ENCODE data around the gene KCNA1.

Gene KCNA1

DNA sequence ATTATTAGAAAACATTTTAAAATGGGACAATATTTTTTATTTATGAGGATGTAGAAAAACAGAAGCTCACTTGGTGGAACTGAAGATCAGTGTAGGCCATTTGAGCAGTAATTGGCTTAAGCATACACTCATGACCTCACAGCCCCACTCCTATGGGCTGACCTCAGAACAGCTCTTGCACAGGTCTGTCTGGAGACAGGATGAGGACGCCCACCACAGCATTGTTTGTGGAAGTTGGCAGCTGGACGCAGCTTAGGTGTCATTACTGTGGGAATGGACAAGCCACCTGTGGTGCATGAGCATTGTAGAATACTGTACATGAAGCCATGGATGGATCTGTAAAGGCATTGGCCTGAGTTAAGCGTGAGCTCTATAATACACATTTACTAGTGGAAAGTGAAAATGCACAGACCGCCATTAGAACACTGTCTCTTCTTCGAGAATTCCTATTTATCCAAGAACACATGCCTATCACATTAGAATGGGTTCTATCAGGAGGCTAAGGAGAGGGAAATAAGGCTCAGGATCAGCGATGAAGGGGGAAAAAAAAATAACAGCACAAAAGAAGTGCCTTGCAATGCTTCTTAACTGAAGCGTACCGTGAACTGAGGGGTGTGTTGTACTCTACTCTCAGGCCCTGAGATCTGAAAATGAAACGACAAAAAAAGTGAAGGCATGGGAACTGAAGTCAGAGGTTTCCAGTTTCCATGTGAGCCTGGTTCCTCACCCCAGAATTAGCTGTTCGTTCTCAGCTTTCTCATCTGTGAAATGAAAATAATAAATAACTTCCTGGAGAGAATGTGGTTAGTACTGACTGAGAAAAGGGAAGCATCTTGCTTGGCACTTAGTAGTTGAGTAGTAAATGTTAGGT is 33.6 kb downstream of the KCNA1 start:
- Histone ChIP-seq H3K4me2 (ENCODE audit: low read length) (no peak overlapping the region), H2AFZ (ENCODE audit: low read length) (no peak overlapping the region), H3K4me3 (ENCODE audit: low read depth, low read length, poor library complexity, severe bottlenecking) (no peak overlapping the region), H3K9ac (ENCODE audit: low read length) (no peak overlapping the region), H3K36me3 (ENCODE audit: insufficient read depth, low read length) (no peaks in the 10 kb centered on the region), H3K27ac (ENCODE audit: low read depth, low read length, poor library complexity, severe bottlenecking) (no peak overlapping the region), H3K79me2 (ENCODE audit: insufficient read depth, low read length) (no peaks in the 10 kb centered on the region), H3K9me3 (ENCODE audit: low read length) (no peaks in the 10 kb centered on the region), H3K4me1 (ENCODE audit: insufficient read depth, low read length, severe bottlenecking) (no peaks in the 10 kb centered on the region), H3F3A (ENCODE audit: insufficient read depth, low read length) (no peaks in the 10 kb centered on the region), H4K20me1 (ENCODE audit: insufficient read depth, low read length) (no peaks in the 10 kb centered on the region), H3K9me2 (ENCODE audit: low read depth, low read length) (no peaks in the 10 kb centered on the region), H3K27me3 (ENCODE audit: insufficient read depth, low read length) (0 out of 2 replicates have a peak, but pooled peaks cover 6% of the 10 kb centered on the region)
- TF ChIP-seq EZH2 (IDR thresholded peaks at IDR 0.05; ENCODE audit: borderline replicate concordance, low read length), result no peak
- TF ChIP-seq, protein P1, sequence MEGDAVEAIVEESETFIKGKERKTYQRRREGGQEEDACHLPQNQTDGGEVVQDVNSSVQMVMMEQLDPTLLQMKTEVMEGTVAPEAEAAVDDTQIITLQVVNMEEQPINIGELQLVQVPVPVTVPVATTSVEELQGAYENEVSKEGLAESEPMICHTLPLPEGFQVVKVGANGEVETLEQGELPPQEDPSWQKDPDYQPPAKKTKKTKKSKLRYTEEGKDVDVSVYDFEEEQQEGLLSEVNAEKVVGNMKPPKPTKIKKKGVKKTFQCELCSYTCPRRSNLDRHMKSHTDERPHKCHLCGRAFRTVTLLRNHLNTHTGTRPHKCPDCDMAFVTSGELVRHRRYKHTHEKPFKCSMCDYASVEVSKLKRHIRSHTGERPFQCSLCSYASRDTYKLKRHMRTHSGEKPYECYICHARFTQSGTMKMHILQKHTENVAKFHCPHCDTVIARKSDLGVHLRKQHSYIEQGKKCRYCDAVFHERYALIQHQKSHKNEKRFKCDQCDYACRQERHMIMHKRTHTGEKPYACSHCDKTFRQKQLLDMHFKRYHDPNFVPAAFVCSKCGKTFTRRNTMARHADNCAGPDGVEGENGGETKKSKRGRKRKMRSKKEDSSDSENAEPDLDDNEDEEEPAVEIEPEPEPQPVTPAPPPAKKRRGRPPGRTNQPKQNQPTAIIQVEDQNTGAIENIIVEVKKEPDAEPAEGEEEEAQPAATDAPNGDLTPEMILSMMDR (IDR thresholded peaks at IDR 0.05; ENCODE audit: low read length), result no peak

DNA sequence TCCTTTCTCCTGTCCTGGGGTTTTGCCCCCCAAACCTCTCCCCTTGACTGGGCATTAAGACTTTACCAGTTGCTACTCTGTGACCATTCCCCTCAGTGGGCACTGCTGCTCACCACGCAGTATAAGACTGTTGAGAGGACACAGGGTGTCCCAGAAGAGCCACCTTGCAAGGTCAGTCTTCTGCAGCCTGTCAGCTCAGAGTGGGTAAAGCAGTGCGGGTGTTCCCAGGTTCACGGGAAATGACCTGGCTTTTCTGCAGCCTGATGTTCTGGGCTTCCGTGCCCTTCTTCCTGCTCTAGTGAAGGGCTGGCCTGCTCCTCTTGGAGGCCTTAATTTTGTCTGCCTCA is 34.2 kb downstream of the KCNA1 start:
- Histone ChIP-seq H3K9ac (ENCODE audit: low read length) (no peak overlapping the region), H3F3A (ENCODE audit: insufficient read depth, low read length) (no peaks in the 10 kb centered on the region), H3K4me3 (ENCODE audit: low read depth, low read length, poor library complexity, severe bottlenecking) (no peak overlapping the region), H3K9me2 (ENCODE audit: low read depth, low read length) (no peaks in the 10 kb centered on the region), H3K27ac (ENCODE audit: low read depth, low read length, poor library complexity, severe bottlenecking) (no peak overlapping the region), H3K27me3 (ENCODE audit: insufficient read depth, low read length) (0 out of 2 replicates have a peak, but pooled peaks cover 6% of the 10 kb centered on the region), H3K4me2 (ENCODE audit: low read length) (no peak overlapping the region), H3K4me1 (ENCODE audit: insufficient read depth, low read length, severe bottlenecking) (no peaks in the 10 kb centered on the region), H3K9me3 (ENCODE audit: low read length) (no peaks in the 10 kb centered on the region), H3K36me3 (ENCODE audit: insufficient read depth, low read length) (no peaks in the 10 kb centered on the region), H3K79me2 (ENCODE audit: insufficient read depth, low read length) (no peaks in the 10 kb centered on the region), H4K20me1 (ENCODE audit: insufficient read depth, low read length) (no peaks in the 10 kb centered on the region), H2AFZ (ENCODE audit: low read length) (no peak overlapping the region)
- TF ChIP-seq, protein P1 (IDR thresholded peaks at IDR 0.05; ENCODE audit: low read length), result no peak
- TF ChIP-seq EZH2 (IDR thresholded peaks at IDR 0.05; ENCODE audit: borderline replicate concordance, low read length), result no peak

DNA sequence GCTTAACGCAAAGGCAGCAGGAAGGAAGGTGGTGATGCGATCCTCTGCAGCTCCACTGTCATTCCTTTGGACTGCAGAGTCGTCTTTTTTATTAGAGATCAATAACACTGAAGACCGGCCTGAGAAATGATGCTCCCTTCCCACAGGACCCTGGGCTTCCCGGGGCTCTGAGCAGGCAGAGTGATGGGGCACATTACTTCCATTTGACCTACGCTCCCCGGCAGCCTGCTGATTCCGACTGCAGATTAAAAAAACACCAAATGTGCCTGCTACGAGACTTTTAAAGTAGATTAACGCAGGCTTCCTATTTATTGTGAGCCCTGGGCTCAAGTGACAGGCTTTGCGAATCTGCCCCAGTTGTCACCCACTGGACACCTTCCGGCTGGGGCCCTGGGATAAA is 37.5 kb downstream of the KCNA1 start:
- TF ChIP-seq, protein P1 (IDR thresholded peaks at IDR 0.05; ENCODE audit: low read length), result no peak
- no peak for TF ChIP-seq EZH2 (IDR thresholded peaks at IDR 0.05; ENCODE audit: borderline replicate concordance, low read length)
- no peaks in the 10 kb centered on the region for H3K36me3 ChIP-seq (ENCODE audit: insufficient read depth, low read length)
- no peak overlapping the region for H2AFZ ChIP-seq (ENCODE audit: low read length)
- no peaks in the 10 kb centered on the region for H4K20me1 ChIP-seq (ENCODE audit: insufficient read depth, low read length)
- H3K4me1 ChIP-seq (ENCODE audit: insufficient read depth, low read length, severe bottlenecking), result no peaks in the 10 kb centered on the region
- H3K79me2 ChIP-seq (ENCODE audit: insufficient read depth, low read length), result no peaks in the 10 kb centered on the region
- H3K27ac ChIP-seq (ENCODE audit: low read depth, low read length, poor library complexity, severe bottlenecking), result no peak overlapping the region
- no peaks in the 10 kb centered on the region for H3K9me3 ChIP-seq (ENCODE audit: low read length)
- peaks cover 13% of the 10 kb centered on the region; the same call in 1 of the 2 replicates for H3K27me3 ChIP-seq (ENCODE audit: insufficient read depth, low read length)
- H3K9ac ChIP-seq (ENCODE audit: low read length), result no peak overlapping the region
- H3F3A ChIP-seq (ENCODE audit: insufficient read depth, low read length), result no peaks in the 10 kb centered on the region
- H3K4me2 ChIP-seq (ENCODE audit: low read length), result no peak overlapping the region
- no peaks in the 10 kb centered on the region for H3K9me2 ChIP-seq (ENCODE audit: low read depth, low read length)
- no peak overlapping the region for H3K4me3 ChIP-seq (ENCODE audit: low read depth, low read length, poor library complexity, severe bottlenecking)

Measured in OCI-LY1 (cell line).